Measurements from ENCODE around the gene EHD4.

Gene EHD4

GRCh38 chr15:41918506-41919126 lies 53.7 kb downstream of the EHD4 start:
- ATAC-seq (ENCODE audit: insufficient read depth, low read depth), result no peak
- Histone ChIP-seq H3K27me3 (ENCODE audit: insufficient read depth, low read length, poor library complexity) (no peaks in the 10 kb centered on the region), H3K4me3 (ENCODE audit: low read depth in 1 of 2, low read length in 2 of 2) (no peak overlapping the region), H3K9ac (ENCODE audit: low read depth, low read length) (no peak overlapping the region), H3K27ac (ENCODE audit: low read length) (no peak overlapping the region), H3K4me2 (ENCODE audit: insufficient read depth, low read length) (no peak overlapping the region), H2AFZ (ENCODE audit: low read depth, low read length) (no peak overlapping the region), H3K79me2 (ENCODE audit: insufficient read depth, low read length) (no peaks in the 10 kb centered on the region), H4K20me1 (ENCODE audit: insufficient read depth, low read length) (no peaks in the 10 kb centered on the region), H3K4me1 (ENCODE audit: insufficient read depth, low read length) (no peaks in the 10 kb centered on the region), H3K9me3 (ENCODE audit: insufficient read depth, low read length, severe bottlenecking) (no peaks in the 10 kb centered on the region), H3K36me3 (ENCODE audit: insufficient read depth, low read length) (no peaks in the 10 kb centered on the region)
- TF ChIP-seq CTCF (IDR thresholded peaks at IDR 0.05; ENCODE audit: borderline replicate concordance, extremely low read depth, low read length, poor library complexity, severe bottlenecking), result no peak
- no peak for TF ChIP-seq EZH2 (IDR thresholded peaks at IDR 0.05; ENCODE audit: borderline replicate concordance, low read depth, low read length, severe bottlenecking)
- no peak for DNase-seq

- H3K4me3 ChIP-seq (ENCODE audit: low read depth in 1 of 2, low read length in 2 of 2), result no peak overlapping the region
- H3K4me2 ChIP-seq (ENCODE audit: insufficient read depth, low read length), result no peak overlapping the region
- no peaks in the 10 kb centered on the region for H3K9me3 ChIP-seq (ENCODE audit: insufficient read depth, low read length, severe bottlenecking)
- H3K79me2 ChIP-seq (ENCODE audit: insufficient read depth, low read length), result no peaks in the 10 kb centered on the region
- no peaks in the 10 kb centered on the region for H4K20me1 ChIP-seq (ENCODE audit: insufficient read depth, low read length)
- ATAC-seq (ENCODE audit: insufficient read depth, low read depth) (no peak), DNase-seq (no peak)
- no peak overlapping the region for H2AFZ ChIP-seq (ENCODE audit: low read depth, low read length)
- no peak overlapping the region for H3K27ac ChIP-seq (ENCODE audit: low read length)
- no peaks in the 10 kb centered on the region for H3K36me3 ChIP-seq (ENCODE audit: insufficient read depth, low read length)
- TF ChIP-seq EZH2 (IDR thresholded peaks at IDR 0.05; ENCODE audit: borderline replicate concordance, low read depth, low read length, severe bottlenecking) (no peak), CTCF (IDR thresholded peaks at IDR 0.05; ENCODE audit: borderline replicate concordance, extremely low read depth, low read length, poor library complexity, severe bottlenecking) (no peak)
- H3K9ac ChIP-seq (ENCODE audit: low read depth, low read length), result no peak overlapping the region
- no peaks in the 10 kb centered on the region for H3K27me3 ChIP-seq (ENCODE audit: insufficient read depth, low read length, poor library complexity)
- H3K4me1 ChIP-seq (ENCODE audit: insufficient read depth, low read length), result no peaks in the 10 kb centered on the region
Observed at GRCh38 chr15:41917767-41918430, 54.5 kb downstream of the EHD4 start.

GRCh38 chr15:41915255-41915994 lies 56.9 kb downstream of the EHD4 start:
- TF ChIP-seq EZH2 (IDR thresholded peaks at IDR 0.05; ENCODE audit: borderline replicate concordance, low read depth, low read length, severe bottlenecking) (no peak), CTCF (IDR thresholded peaks at IDR 0.05; ENCODE audit: borderline replicate concordance, extremely low read depth, low read length, poor library complexity, severe bottlenecking) (no peak)
- Histone ChIP-seq H3K9me3 (ENCODE audit: insufficient read depth, low read length, severe bottlenecking) (no peaks in the 10 kb centered on the region), H3K27ac (ENCODE audit: low read length) (no peak overlapping the region), H2AFZ (ENCODE audit: low read depth, low read length) (no peak overlapping the region), H3K9ac (ENCODE audit: low read depth, low read length) (no peak overlapping the region), H4K20me1 (ENCODE audit: insufficient read depth, low read length) (no peaks in the 10 kb centered on the region), H3K4me1 (ENCODE audit: insufficient read depth, low read length) (no peaks in the 10 kb centered on the region), H3K79me2 (ENCODE audit: insufficient read depth, low read length) (no peaks in the 10 kb centered on the region), H3K27me3 (ENCODE audit: insufficient read depth, low read length, poor library complexity) (no peaks in the 10 kb centered on the region), H3K4me3 (ENCODE audit: low read depth in 1 of 2, low read length in 2 of 2) (no peak overlapping the region), H3K4me2 (ENCODE audit: insufficient read depth, low read length) (no peak overlapping the region), H3K36me3 (ENCODE audit: insufficient read depth, low read length) (no peaks in the 10 kb centered on the region)
- ATAC-seq (ENCODE audit: insufficient read depth, low read depth) (no peak), DNase-seq (no peak)

Measured in DND-41 (cell line).